Stimulated activated CD4-positive, alpha-beta T cell treated with anti-CD3 and anti-CD28 coated beads, TNF-alpha, amount 100 ng/mL, for 1 hour (primary cell): Measurements from ENCODE around the gene BEGAIN.
"Not testable (repeated sequence)": the region's sequence is repeated elsewhere in the genome, so short reads cannot be mapped to it uniquely, and the experiment has no call there.

Source experiments
- DNase-seq, 3 donors: peaks; one replicate each; pipeline ENCODE4 v3.0.0-alpha.2; 2020; ENCODE audit warnings: low read depth in 3 of 3, low spot score in 1 of 3

Gene BEGAIN

DNA sequence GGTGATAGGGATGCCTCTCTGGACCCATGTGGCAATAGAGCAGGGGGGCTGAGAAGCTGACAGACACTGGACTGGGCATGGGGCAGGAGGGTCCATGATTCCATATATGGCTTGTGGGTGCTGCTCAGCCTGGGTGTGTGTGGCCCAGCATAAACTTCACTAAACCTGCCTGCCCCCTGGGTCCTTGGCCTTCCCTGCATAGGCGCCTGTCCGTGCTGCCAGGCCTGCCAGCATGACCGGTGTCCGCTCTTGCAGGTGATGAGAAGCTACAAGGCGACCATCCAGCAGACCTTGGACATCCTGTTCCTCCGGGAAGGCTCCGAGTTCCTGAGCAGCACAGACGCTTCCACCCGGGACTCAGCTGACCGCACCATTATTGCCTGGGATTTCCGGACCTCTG, 61.6 kb downstream of the BEGAIN start:
- no peak for DNase-seq

DNA sequence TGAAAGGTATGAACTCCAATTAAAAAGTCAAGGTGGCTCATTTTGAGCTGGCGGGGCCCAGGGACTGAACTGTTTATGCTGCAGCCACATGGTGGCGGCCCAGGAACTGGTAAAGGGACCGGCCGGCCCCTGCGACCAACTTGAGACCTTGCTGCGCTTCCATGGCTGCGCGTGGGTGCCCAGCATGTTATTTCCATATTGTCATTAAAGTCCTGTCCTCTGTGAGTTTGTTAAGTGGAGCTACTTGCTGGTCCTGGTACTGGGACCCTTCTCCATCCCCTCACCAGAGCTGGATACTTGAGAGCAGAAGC, 62.3 kb downstream of the BEGAIN start:
- DNase-seq, result no peak

DNA sequence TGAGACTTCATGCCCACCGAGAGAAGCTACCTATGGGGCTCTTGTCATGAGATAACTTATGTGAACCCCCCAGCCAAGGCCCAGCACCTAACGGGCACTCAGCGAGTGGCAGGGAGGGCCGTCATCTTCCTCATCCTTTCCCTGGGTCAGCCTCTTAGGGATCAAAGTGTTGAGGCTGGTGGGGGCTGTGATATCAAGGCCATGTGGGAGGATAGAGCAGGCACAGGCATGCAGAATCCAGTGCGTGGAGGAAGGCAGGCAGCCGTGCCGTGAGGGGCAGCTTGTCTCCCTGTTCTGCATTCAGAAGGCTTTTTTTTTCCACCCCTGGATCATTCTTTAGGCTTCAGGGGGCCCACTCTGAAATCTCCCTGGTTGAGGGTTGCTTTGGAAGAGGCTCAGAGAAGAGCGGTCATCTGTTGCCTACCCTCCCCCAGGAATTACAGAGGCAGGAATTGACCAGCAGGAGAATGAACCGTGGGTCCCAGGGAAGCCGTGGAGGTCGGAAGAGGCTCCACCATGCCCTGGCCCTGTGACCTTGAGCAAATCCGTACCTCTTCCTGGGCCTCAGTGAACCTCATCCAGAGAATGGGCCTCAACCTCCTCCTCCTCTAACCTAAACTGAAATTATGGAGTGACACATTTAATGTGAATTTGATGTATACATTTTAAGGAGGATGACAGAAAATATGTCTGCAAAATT, 62.8 kb downstream of the BEGAIN start:
- DNase-seq, result no peak

GRCh38 chr14:100523843-100524169, 63.4 kb downstream of the BEGAIN start:
- no peak for DNase-seq

DNA sequence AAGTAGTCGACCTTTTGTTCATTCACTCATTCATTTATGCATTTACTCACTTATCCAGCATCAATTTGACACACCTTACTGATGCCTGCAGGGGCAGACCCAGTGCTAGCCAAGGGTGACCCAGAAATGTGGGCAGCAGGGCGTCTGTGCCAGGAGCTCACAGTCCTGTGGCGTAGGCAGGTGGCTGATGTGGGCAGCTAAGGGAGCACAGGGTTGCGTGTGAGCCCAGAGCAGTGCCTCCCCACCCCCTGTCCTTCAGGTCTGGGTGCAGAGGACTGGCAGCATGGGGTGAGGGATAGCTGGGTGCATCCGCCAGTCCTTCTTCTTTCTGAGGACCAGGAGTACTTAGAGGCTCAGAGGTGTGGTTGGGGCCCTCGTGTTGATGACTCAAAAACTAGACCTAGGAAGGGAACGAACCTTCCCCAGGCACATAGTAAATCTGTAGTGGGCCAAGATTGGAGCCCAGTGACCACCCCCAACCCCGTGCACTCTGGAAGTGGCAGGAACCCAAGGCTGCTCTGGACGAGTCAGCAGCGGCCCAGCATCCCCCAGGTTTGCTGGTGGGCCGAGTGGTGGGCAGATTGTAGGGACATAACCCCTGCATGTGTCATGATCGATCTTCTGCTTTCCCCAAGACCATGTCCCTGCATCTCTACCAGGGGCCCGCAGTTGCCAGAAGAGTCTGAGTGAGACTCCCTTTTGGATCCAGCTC, 63.9 kb downstream of the BEGAIN start:
- no peak for DNase-seq

GRCh38 chr14:100522616-100523099, 64.6 kb downstream of the BEGAIN start:
- no peak for DNase-seq

DNA sequence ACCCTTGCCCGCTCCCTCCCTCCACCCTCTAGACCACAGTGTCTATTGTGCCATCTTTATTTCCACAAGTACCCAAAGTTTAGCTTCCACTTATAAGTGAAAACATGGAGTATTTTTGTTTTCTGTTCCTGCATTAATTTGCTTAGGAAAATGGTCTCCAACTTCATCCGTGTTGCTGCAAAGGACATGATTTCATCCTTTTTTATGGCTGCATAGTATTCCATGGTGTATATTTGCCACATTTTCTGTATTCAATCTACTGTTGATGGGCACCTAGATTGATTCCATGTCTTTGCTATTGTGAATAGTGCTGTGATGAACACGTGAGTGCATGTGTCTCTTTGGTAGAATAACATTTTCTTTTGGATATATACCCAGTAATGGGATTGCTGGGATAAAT, 81.2 kb downstream of the BEGAIN start:
- DNase-seq, result not testable (repeated sequence)

DNA sequence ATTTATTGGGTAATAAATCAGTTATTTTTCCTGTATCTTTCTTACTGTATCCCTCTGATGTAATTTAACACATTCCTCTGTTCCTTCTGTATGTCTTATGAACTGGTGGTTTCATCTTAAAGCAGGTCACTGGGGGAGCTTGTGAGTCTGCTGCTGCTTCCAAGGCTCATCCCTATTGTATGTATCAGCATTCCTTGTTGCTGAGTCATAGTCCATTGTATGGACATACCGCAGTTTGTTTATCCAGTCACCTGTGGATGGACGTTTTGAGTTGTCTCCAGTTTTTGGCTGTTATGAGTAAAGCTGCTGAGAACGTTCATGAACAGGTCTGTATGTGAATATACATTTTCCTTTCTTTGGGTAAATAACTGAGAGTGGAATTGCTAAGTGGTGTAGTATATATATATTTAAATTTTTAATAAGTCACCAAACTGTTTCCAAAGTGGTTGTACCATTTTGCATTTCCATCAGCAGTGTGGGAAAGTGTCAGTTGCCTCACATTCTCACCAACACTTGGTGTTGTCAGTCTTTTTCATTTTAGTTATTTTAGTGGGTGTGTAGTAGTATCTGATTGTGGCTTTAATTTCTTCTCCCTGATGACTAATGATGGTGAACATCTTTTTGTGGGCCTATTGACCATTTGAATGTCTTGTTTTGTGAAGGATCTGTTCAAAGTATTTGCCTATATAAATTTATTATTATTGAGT, 82.7 kb downstream of the BEGAIN start:
- DNase-seq, result no peak

DNA sequence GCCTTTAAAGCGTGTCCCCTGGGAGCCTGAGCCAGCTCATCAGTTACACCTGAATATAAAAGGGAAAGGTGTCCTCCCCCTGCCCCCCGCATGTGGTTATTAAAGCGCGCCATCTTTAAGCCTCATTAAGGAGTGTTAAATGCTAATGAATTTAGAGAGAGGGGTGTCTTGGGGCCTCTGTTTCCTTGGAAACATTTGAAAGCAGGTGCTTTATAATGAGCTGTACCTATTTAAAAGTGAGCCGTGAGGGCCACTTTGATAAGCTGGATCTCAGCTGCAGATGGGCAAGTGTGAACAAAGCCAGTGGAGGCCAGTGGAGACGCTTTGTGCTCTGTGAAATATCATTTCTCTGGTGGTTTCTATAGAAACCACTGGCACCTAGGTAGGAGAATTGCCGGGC, 84.0 kb downstream of the BEGAIN start:
- DNase-seq, result no peak

- DNase-seq, result no peak
Measured at GRCh38 chr14:100502622-100503220, 84.5 kb downstream of the BEGAIN start.

DNA sequence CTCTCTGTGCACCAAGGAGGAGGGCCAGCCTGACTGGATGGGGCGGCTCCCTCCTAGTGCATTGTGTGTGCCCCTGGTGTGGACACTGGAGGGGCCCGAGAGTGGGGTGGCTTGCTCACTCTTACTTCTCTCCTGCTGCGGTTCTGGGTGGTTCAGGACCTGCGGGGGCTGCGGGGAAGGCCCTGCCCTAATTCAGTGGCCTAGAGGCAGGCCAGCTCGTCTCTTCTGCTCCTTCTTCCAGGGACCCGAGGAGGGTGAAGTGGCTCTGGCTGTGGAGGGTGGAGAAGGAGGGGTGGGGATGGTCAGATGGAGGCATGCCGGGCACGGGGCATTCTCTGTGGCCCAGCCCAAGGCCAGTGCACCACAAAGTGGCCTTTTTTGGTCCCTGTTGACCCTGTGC, 87.1 kb downstream of the BEGAIN start:
- no peak for DNase-seq

DNA sequence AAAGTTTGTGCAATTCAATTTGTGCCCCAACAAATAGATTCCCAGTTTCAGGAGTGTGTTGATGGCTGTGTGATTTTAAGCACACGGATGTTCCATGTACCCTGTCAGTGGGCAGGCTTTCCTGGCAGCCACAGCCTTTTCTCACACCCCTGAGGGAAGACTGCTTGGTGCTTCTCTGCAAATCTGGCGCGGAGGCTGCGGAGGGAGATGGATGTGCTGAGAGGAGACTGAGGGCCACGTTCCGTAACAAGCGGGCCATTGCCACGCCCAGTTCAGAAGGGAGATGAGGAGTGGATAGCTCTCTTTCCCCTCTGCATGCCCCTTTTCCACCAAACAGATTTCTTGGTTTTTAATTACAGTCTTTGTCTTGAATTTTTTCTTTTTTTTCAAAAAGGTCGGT, 89.1 kb downstream of the BEGAIN start:
- DNase-seq, result no peak

GRCh38 chr14:100495917-100496316, 91.3 kb downstream of the BEGAIN start:
- DNase-seq, result no peak

- DNase-seq, result no peak
Measured at GRCh38 chr14:100494645-100495044, 92.6 kb downstream of the BEGAIN start.

GRCh38 chr14:100490252-100490651, 97.0 kb downstream of the BEGAIN start:
- no peak for DNase-seq

DNA sequence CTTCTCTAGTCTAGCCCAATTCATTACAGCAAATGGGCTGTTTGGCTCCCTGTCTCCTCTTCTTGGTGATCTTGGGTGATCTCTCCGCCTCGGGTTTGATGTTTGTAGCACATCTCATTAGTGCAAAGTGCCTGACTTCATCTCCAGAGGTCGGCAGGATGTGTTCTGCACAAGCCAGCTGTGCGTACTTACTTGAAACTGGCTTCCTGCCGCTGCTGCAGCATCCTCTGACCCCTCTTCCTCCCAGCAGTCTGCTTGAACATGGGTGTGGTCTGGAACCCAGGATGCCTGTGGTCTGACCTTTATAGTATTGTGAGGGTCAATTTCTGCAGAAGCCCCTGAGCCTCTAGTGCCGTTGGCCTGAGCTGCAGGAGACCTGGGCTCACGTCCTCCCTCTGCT, 99.2 kb downstream of the BEGAIN start:
- DNase-seq, result no peak

DNA sequence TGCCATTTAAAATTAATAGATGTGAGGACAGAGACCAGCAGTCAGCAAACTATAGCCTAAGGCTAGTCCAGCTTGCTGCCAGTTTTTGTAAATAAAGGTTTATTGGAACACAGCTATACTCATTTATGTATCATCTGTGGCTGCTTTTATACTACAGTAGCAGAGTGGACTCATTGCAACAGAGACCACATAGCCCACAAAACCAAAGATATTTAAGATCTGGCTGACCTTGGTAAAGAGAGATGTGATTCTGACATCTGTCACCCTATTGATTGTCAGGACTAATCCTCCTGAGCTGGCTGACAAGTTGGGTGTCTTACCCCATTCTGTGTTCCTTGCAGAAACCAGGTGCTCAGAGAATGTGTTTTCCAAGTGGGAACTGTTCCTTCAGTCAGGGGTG, 99.9 kb downstream of the BEGAIN start:
- DNase-seq, result no peak
